GM10266 (cell line): ENCODE data around the gene LRRC61.

Experiments
- DNase-seq: peaks from one replicate; pipeline ENCODE4 v3.0.0; 2012; ENCODE audit errors: extremely low spot score
- TF ChIP-seq, protein P1 (sequence below): IDR thresholded peaks from 2 replicates; pipeline ENCODE4 v1.5.1; 2012; ENCODE audit warnings: mild to moderate bottlenecking, low read depth; ENCODE audit not compliant: control insufficient read depth, insufficient read depth; ENCODE audit errors: missing control alignments

LRRC61 gene

DNA sequence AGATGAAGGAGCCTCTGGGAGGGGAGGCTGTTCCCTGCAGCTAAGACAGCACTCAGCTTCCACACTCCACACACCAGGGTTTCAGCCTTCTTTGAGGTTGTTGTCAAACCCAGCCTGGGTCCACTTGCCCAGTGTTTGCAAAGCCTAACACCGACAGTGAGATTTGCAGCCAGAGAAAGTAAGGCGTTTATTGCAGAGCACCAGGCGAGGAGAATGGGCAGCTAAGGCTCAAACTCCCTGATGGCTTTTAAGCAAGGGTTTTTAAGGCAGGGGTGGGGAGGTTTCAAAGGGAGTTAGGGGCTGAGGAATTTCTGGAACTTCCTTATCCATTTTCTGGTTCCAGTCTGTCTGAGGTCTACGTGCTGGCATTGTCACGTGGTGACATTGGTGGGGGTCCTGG is 51.3 kb downstream of the LRRC61 start:
- no peak for DNase-seq

GRCh38 chr7:150375662-150376521 is 52.7 kb downstream of the LRRC61 start:
- TF ChIP-seq, protein P1, sequence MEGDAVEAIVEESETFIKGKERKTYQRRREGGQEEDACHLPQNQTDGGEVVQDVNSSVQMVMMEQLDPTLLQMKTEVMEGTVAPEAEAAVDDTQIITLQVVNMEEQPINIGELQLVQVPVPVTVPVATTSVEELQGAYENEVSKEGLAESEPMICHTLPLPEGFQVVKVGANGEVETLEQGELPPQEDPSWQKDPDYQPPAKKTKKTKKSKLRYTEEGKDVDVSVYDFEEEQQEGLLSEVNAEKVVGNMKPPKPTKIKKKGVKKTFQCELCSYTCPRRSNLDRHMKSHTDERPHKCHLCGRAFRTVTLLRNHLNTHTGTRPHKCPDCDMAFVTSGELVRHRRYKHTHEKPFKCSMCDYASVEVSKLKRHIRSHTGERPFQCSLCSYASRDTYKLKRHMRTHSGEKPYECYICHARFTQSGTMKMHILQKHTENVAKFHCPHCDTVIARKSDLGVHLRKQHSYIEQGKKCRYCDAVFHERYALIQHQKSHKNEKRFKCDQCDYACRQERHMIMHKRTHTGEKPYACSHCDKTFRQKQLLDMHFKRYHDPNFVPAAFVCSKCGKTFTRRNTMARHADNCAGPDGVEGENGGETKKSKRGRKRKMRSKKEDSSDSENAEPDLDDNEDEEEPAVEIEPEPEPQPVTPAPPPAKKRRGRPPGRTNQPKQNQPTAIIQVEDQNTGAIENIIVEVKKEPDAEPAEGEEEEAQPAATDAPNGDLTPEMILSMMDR: no peak
- peak; percentile 62 for DNase-seq

More for the DNA sequence above, 51.3 kb downstream of the LRRC61 start:
- TF ChIP-seq, protein P1: no peak

DNA sequence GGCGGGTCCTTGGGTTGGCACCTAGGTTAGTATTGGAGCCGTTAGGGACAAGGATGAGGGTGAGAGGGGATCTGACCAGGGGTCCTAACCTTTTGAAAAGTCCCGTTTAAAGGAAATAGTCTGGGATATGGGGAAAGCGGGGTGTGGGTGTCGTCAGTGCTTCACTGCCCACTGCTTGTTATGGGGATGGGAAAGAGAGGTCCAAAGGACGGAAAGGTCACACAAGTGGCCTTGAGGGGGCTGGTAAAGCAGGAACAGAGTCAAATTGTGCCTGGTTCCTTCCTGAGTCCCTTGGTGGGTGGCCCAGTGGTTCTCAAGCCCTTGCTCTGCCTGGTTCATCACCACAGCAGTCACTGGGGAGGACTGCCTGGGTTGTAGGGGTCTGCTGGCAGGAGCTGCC is 53.4 kb downstream of the LRRC61 start:
- no peak for DNase-seq
- TF ChIP-seq, protein P1: no peak

GRCh38 chr7:150377196-150377595 is 54.0 kb downstream of the LRRC61 start:
- DNase-seq: no peak
- TF ChIP-seq, protein P1: no peak

GRCh38 chr7:150377635-150378034 is 54.5 kb downstream of the LRRC61 start:
- no peak for DNase-seq
- TF ChIP-seq, protein P1: no peak

- TF ChIP-seq, protein P1: peak; percentile 34
- DNase-seq: no peak
Observed at GRCh38 chr7:150378115-150378852, 55.1 kb downstream of the LRRC61 start.

DNA sequence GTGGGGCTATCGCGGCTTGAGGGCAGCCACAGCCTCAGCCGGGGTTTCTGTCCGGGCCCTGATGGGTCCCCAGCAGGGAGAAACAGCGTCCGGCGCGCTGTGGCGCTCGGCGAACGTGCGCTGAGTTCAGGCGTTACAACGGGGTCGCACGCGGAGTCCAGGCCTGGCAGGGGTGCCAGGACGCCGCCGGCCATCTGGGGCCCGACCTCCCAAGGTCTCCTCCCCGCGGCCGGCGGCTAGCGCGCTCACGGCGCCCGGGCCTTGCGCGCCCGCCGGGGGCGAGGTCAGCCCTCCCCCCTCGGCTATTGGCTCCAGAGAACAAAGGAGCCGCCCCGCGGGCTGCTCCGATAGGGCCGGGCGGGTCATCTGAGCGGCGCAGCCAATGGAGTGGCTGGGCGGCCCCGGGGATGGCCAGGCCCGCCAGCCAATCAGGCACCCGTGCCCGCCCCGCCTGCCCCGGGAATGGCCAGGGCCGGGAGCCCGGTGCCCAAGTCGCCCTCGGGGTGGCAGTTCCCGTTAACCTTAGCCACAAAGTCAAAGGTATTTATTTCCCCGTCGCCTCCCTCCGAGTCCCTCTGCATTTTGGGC is 55.8 kb downstream of the LRRC61 start, which contains the start of gene ZNF775:
TSS of gene ZNF775 (plus strand) at position 478 of the 588 bp plus-strand sequence. CDS start 9,141 bp downstream, outside the sequence.
- peak; percentile 100 for DNase-seq
- TF ChIP-seq, protein P1: no peak
